ENCODE results near the gene MED27.

DNA sequence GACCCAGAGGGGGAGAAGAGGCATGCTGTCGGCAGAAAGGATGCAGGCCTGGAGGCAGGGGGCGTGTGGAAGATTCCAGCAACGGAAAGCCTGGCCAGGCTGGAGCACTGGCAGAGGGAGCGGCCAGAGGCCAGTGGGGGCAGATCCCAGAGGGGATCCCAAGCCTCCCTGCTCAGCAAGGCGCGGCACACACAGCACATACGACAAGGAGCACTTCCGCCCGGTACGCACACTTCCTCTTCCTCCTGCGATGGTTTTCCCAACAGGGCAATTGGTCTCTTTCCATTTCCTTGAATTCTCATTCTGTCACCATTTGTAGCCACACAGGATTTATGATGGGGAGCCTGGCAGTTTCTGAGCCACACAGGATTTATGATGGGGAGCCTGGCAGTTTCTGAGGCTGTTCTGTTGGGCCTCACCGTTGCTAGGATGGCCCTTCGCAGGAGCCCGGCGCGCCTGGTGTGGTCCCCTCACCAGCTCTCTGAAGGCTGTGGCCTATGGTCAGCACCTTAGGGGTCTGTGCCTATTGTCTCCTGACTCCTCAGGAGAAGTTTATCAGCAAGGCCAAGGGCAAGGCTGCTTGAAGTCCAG is 216.3 kb downstream of the MED27 start:
- TF ChIP-seq, protein P1, sequence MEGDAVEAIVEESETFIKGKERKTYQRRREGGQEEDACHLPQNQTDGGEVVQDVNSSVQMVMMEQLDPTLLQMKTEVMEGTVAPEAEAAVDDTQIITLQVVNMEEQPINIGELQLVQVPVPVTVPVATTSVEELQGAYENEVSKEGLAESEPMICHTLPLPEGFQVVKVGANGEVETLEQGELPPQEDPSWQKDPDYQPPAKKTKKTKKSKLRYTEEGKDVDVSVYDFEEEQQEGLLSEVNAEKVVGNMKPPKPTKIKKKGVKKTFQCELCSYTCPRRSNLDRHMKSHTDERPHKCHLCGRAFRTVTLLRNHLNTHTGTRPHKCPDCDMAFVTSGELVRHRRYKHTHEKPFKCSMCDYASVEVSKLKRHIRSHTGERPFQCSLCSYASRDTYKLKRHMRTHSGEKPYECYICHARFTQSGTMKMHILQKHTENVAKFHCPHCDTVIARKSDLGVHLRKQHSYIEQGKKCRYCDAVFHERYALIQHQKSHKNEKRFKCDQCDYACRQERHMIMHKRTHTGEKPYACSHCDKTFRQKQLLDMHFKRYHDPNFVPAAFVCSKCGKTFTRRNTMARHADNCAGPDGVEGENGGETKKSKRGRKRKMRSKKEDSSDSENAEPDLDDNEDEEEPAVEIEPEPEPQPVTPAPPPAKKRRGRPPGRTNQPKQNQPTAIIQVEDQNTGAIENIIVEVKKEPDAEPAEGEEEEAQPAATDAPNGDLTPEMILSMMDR (IDR thresholded peaks at IDR 0.05), result no peak
- TF ChIP-seq EP300 (IDR thresholded peaks at IDR 0.05), result no peak
